GM19043 (cell line): Measurements from ENCODE around the gene SLC16A9.
"Not testable (repeated sequence)": the region's sequence is repeated elsewhere in the genome, so short reads cannot be mapped to it uniquely, and the experiment has no call there.

Experiments used
- ATAC-seq: cut with Tn5 transposase; IDR thresholded peaks from one replicate; pipeline ENCODE4 v1.9.1; 2021; ENCODE audit warnings: low read depth; ENCODE audit not compliant: unreplicated experiment

SLC16A9 gene, protein sequence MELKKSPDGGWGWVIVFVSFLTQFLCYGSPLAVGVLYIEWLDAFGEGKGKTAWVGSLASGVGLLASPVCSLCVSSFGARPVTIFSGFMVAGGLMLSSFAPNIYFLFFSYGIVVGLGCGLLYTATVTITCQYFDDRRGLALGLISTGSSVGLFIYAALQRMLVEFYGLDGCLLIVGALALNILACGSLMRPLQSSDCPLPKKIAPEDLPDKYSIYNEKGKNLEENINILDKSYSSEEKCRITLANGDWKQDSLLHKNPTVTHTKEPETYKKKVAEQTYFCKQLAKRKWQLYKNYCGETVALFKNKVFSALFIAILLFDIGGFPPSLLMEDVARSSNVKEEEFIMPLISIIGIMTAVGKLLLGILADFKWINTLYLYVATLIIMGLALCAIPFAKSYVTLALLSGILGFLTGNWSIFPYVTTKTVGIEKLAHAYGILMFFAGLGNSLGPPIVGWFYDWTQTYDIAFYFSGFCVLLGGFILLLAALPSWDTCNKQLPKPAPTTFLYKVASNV

DNA sequence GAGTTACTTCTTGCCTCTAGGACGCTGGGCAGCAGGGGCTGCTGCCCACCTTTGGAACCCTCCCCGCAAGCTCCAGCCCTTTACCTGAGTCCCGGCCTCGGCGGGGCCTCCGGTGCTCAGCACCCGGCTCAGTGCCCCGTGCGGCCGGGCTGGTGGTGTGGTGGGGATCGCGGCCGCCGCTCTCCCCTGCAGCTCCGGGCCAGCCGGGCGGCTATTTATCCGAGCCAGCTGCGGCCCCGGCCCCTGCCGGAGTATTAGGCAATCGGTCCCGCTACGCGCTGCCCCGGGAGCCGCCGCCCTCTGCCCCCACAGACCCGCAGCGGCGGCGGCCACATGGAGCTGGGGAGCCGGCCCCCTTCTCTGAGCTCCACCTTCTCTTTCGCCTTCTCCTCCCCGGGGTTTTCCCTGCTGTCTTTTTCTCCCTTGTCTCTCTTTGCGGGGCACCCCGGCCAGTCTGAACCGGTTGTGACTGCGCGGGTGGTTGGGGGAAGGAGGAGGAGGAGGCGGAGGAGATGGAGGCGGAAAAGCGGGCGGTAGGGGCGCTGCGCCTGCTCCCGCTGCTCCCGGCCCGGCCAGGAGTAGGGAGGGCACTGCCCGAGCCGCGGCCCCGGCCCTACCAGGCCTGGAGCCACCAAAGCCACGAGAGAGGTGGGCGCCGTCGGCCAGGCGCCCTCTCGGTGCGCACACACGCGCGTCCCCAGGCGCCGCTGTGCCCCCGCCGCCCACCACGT lies at the start of gene SLC16A9:
TSS of gene SLC16A9 (minus strand) at position 456 of the 731 bp plus-strand sequence. CDS start 25,559 bp downstream, outside the sequence.
- peak; percentile 74 for ATAC-seq

DNA sequence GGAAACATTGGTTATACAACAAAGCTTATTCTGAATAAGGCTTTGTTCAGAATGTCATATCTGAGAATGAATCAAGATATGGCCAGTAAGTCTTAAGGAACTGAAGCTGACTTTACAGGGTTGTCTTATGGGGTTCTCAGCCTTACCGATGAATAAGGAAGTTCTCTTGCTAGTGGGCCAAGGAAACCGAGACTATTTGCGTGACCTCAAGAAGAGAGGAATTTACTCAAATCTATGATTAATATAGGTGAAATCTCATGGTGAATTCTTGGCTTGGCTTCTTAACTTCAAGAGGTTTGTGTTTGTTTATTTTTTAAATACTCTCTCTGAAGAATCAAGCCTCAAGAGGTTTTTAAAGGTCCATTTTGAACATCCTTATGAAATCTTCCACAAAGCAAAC lies 48.3 kb upstream of the SLC16A9 start:
- ATAC-seq, result no peak

DNA sequence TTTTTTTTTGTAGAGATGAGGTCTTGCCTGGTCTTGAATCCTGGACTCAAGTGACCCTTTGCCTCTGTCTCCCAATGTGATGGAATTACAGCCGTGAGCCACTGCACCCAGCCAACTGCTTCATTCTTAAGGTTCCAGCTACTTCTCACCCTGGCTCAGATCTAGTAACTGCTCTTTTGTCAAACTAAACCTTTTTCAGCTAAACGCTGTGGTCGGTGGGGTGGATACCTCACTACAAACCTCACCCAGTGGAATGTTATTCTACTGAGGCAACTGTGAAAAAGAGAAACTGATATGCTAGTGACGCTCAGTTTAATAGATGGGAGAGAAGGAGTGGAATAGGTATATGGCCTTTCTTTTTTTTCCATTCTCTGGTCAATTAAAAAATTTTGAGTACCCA lies 45.3 kb upstream of the SLC16A9 start:
- ATAC-seq, result no peak

DNA sequence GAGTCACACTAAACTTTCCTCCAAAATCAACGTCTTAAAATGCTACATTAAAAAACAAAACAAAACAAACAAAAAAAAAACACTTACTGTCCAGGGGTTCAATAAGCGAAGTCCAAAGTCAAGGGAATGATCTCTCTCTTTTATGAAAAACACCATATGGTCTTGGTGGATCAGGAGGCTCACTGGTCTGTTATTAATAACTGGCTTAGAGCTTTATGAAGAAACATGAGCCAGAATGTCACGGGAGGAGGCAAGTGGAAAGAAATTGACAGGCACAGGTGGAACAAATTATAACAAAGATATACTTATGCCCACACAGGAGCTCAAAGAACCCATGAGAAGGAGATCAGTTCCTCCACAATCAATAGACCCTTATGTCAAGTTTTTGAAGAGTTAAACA lies 43.6 kb upstream of the SLC16A9 start, which contains the start of gene MRLN:
TSS of gene MRLN (minus strand) at position 189 of the 400 bp plus-strand sequence.
- ATAC-seq, result no peak

DNA sequence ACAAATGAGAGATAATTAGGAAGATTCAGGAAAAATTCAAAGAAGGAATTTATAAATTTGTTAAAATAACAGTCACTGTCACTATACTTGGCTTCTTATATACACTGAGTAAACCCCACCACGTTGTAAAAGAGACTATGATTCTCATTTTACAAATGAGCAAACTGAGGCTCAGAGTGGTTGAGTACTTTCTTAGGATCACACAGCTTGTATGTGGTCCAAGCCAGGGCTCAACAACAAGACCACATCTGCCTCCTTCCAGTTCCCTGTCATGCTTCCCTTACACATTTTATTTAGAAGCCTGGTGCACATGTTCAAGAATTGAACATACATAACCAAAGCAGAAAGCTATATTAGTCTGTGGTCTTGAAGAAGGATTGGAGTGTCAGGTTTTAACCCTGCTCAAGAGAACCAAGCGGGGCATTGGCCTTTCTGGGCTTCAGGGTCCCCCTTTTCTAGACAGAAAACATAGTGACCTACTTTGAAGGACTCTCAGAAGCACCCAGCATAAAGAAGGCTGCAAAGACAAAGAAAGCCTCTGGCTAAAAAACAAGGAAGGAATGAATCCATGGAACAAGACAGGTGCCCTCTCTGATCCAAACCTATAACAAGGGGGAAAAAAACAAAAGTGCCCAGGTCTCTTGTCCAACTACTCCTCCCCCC lies 42.8 kb upstream of the SLC16A9 start:
- ATAC-seq, result no peak

DNA sequence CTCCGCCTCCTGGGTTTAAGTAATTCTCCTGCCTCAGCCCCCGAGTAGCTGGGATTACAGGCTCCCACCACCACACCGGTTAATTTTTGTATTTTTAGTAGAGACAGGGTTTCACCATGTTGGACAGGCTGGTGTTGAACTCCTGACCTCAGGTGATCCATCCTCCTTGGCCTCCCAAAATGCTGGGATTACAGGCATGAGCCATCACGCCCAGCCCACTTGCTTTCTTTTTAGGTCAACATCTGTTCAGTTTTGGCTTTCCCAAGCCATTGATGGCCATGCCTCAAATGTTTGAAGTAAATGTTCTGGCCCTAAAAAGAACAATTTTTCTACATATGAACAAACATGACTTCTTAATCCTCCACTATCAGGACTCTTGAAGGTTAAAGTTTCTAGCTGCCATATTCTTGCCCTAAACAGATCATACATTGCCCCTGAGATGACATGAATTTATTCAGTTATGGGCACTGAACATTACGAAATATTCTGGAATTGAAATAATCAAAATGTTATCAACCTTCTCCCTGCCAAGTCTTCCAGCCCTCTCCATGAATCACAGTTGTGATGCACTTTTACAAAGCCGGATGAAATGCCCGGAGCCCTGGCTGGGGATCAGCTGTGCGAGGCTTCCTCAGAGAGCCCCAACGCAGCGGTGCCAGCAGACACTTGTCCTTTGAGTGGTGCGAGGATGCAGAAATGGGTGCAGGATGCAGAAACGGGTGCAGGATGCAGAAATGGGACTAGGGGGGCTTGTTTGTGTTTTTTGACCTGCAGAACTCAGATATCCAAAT lies 40.7 kb upstream of the SLC16A9 start:
- ATAC-seq, result no peak

DNA sequence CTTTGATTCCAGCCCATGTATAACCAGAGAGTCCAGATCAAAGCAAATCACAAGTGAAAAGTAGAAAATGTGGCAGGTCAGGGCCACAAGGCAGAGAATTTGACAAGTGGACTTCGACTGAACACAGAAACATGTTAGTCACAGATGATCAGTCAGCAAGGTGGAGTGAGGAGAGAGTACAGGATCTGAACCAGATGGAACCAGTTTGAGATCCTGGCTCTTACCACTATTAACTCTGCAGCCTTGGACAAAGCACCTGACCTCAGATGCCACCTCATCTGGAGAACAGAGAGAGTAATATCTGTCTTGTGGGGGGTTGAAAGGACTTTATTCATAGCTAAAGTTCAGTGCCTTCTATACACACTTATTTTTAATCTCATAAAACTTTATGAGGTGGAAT lies 39.2 kb upstream of the SLC16A9 start:
- peak; percentile 61 for ATAC-seq

DNA sequence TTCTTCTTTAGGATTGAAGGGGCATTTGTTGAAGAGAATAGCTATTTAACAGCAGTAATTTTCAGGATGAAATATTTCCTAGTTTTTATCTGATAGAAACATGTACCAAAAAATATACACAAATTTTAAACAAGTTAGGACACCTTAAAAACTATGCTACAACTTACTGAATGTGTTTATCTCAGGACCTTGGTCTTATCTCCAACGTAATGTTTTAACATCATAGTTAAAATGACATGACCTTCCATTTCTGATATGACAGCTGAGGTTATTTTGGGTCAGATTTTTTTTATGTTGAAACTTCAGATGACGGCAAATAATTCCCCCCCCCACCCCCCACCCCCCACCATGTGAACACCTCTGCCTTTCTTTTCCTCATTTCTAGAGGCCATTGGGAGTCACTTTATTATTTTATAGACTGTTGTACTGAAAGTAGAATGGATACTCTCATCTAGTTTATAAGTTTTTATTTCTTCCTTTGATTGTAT lies 35.6 kb upstream of the SLC16A9 start:
- no peak for ATAC-seq

DNA sequence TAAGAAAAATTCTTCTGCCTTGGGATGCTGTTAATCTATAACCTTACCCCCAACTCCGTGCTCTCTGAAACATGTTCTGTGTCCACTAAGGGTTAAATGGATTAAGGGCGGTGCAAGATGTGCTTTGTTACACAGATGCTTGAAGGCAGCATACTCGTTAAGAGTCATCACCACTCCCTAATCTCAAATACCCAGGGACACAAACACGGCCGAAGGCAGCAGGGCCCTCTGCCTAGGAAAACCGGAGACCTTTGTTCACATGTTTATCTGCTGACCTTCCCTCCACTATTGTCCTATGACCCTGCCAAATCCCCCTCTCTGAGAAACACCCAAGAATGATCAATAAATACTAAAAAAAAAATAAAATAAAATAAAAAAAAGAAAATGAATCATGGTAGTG lies 35.1 kb upstream of the SLC16A9 start:
- not testable (repeated sequence) for ATAC-seq

DNA sequence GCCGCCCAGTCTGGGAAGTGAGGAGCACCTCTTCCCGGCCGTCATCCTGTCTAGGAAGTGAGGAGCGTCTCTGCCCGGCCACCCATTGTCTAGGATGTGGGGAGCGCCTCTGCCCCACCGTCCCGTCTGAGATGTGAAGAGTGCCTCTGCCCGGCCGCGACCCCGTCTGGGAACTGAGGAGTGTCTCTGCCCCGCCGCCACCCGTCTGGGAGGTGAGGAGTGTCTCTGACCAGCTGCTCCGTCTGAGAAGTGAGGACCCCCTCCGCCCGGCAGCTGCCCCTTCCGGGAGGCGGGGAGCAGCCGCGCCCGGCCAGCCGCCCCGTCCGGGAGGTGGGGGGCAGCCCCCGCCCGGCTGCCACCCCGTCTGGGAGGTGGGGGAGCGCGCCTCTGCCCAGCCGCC lies 34.5 kb upstream of the SLC16A9 start:
- not testable (repeated sequence) for ATAC-seq

DNA sequence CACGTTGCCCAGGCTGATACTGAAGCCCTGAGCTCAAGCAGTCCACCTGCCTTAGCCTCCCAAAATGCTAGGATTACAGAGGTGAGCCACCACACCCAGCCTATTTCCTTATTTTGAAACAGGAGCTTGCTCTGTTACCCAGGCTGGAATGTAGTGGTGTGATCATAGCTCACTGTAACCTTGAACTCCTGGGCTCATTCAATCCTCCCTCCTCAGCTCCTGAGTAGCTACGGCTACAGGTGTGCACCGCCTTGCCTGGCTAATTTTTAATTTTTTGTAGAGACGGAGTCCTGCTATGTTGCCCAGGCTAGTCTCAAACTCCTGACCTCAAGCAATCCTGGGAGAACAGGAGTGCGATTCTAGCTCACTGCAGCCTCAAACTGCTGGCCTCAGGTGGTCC lies 31.9 kb upstream of the SLC16A9 start:
- no peak for ATAC-seq

DNA sequence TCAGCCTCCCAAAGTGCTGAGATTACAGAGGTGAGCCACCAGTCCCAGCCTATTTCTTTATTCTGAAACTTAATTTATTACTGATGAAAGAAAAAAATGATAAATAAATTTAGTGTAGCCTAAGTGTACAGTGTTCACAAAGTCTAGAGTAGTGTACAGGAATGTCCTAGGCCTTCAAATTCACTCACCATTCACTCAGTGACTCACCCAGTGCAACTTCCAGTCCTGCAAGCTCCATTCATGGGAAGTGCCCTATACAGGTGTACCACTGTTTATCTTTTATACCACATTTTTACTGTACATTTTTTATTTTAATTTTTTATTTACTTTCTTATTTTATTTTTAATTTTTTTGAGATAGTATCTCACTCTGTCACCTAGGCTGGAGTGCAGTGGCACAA lies 31.4 kb upstream of the SLC16A9 start:
- ATAC-seq, result no peak

DNA sequence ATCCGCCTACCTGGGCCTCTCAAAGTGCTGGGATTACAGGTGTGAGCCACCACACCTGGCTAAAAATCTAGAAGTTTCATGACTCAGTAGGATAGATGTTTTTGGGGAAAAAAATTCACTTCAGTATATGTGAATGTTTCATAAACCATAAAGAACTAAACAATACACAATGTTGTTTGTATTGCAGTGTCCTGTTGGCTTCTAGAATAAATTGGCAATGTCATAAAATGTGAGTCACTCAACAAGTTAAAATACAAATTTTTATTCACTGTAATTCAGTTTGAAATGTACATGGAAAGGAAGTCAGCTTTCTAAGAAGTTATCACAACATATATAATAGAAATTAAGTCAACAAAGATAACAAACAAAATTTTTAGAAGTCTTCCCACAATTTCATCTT lies 27.1 kb upstream of the SLC16A9 start:
- ATAC-seq, result no peak

DNA sequence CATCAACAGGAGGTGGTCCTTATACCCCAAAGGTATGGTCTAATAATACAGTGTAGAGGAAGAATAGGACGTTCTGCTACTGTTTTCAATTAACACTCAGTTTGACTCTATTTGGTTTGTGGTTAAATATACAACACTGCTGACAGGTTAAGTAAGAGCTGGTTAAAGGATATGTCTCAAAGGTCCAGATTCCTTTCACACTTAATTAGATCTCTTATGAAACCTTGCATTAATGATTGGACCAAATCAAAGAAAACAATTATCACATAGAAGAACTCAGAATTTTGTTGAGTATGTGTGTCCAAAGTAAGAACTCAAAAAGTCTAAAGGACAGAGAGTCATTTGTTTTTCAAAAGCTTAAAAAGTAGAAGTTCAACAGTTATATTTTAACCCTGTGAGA lies 25.6 kb upstream of the SLC16A9 start:
- no peak for ATAC-seq

DNA sequence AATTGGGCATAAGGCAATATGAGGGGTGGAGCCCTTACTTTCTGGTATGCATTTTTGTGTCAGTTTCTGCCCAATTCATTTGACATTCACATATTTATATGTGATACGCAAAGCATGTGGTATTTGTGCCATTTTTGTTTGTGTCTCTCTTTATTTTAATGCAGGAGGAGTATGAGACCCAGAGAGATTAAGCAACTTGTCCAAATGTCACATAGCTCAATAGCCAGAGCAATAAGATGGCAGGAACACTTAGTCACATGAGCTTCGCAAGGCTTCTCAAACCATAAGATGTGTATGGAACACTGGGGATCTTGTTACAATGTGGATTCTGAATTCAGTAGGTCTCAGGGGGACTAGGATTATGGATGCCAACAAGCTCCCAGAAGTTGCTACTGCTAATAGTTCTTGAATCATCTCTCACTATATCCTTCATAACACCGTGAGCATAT lies 24.4 kb upstream of the SLC16A9 start:
- no peak for ATAC-seq

DNA sequence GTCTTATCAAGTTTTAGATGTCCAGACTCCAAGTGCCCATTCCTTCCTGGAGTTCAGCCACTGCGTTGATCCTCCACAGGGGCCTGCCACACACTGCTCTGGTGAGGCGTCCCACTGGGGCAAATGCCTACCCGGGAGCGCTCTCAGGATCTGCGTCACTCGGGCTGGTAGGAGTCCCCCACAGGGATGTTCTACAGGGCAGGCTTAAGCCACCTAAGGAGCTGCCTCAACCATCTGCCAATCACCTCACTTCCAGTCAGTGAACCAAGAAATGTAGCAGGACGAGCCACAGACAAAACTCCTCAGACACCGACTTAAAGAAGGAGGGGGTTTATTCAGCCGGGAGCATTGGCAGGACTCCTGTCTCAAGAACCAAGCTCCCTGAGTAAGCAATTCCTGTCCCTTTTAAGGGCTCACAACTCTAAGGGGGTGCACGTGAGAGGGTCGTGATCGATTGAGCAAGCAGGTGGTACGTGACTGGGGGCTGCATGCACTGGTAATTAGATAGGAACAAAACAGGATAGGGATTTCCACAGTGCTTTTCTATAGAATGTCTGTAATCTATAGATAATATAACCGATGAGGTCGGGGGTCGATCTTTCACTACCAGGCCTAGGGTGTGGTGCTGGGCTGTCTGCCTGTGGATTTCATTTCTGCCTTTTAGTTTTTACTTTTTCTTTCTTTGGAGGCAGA lies 23.8 kb upstream of the SLC16A9 start:
- not testable (repeated sequence) for ATAC-seq

DNA sequence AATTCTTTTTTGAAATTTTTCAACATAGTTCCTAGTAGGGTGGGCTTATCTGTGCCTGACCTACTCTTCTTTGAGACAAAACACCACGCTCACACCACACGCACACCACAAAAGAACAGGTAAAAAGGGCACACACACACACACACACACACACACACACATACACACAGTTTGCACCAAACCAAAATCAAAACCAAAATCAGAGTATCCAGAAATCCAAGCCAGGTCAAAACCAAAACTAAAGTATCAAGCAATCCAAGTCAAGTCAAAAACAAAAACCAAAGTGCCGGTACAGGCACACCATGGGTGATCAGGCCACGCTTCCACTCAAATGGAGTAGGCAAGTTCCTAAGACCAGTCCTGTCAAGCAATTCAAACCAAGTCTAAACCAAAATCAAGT lies 23.2 kb upstream of the SLC16A9 start:
- not testable (repeated sequence) for ATAC-seq

DNA sequence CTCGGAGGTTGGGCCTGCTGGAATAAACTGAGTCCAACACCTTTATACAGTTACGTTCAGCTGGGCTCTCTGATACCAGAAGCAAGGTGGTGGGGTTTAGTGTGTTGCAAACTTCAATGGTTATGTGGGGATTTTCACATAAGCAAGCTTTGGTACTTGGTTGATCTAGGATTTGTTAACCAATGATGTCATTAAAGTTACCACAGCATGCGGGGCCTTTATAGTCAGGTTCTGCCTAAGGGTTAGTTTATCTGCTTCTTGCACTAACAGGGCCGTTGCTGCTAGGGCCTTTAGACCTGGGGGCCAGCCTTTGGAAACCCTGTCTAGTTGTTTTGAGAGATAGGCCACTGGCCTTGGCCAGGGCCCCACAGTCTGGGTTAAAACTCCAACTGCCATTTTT lies 19.5 kb upstream of the SLC16A9 start:
- not testable (repeated sequence) for ATAC-seq
